Neural cell (in vitro differentiated cells): Measurements from ENCODE around the gene ALK. TPM values are rescaled to one million over a fixed set of nuclear protein-coding genes. Genes with fewer than 3 reads are reported as not detected.

ENCODE experiments used
- H2AFZ ChIP-seq: fragments of 200-600, 300-800 bp; sonication (generic), shearing (Covaris generic); 2 replicates; pipeline ENCODE4 v1.6.0; 2014; ENCODE audit warnings: low read depth, mild to moderate bottlenecking, antibody characterized with exemption, low read length, moderate library complexity
- H3F3A ChIP-seq: fragments of 200-600 bp; shearing (Covaris generic); 2 replicates; pipeline ENCODE4 v1.6.1; 2016; ENCODE audit warnings: mild to moderate bottlenecking, moderate library complexity, mixed read lengths, antibody characterized with exemption, low read length; ENCODE audit not compliant: insufficient read depth, poor library complexity, severe bottlenecking
- H3K27ac ChIP-seq: fragments of 200-600, 300-800 bp; sonication (generic), shearing (Covaris generic); 2 replicates; pipeline ENCODE4 v1.5.1; 2014; ENCODE audit warnings: mild to moderate bottlenecking, low read length, moderate library complexity
- H3K27me3 ChIP-seq: fragments of 300-800, 200-600 bp; sonication (generic), shearing (Covaris generic); 2 replicates; pipeline ENCODE4 v1.6.0; 2014; ENCODE audit warnings: mild to moderate bottlenecking, low read depth, low read length, moderate library complexity; ENCODE audit not compliant: insufficient read depth
- H3K36me3 ChIP-seq: fragments of 300-800, 200-600 bp; sonication (generic), shearing (Covaris generic); 2 replicates; pipeline ENCODE4 v1.5.1; 2014; ENCODE audit warnings: mild to moderate bottlenecking, antibody characterized with exemption, low read length, moderate library complexity; ENCODE audit not compliant: insufficient read depth
- H3K4me2 ChIP-seq: fragments of 300-800, 200-600 bp; sonication (generic), shearing (Covaris generic); 2 replicates; pipeline ENCODE4 v1.6.0; 2014; ENCODE audit warnings: mild to moderate bottlenecking, low read length
- H3K4me3 ChIP-seq: fragments of 300-800, 200-600 bp; sonication (generic), shearing (Covaris generic); 2 replicates; pipeline ENCODE4 v1.5.1; 2014; ENCODE audit warnings: mild to moderate bottlenecking, low read length, moderate library complexity
- H3K79me2 ChIP-seq: fragments of 200-600 bp; shearing (Covaris generic); replicated peaks from 2 replicates; pipeline ENCODE4 v1.6.0; 2014; ENCODE audit warnings: mild to moderate bottlenecking, low read length, moderate library complexity; ENCODE audit not compliant: insufficient read depth
- H3K9ac ChIP-seq: fragments of 300-800, 200-600 bp; sonication (generic), shearing (Covaris generic); 2 replicates; pipeline ENCODE4 v1.6.1; 2016; ENCODE audit warnings: mild to moderate bottlenecking, low read length, mixed read lengths
- H3K9me2 ChIP-seq: fragments of 200-600 bp; shearing (Covaris generic); 2 replicates; pipeline ENCODE4 v1.6.1; 2016; ENCODE audit warnings: mild to moderate bottlenecking, low read length, mixed read lengths; ENCODE audit not compliant: insufficient read depth
- H3K9me3 ChIP-seq: fragments of 200-600, 300-800 bp; sonication (generic), shearing (Covaris generic); 2 replicates; pipeline ENCODE4 v1.6.1; 2016; ENCODE audit warnings: mild to moderate bottlenecking, mixed run types, low read length, moderate library complexity, mixed read lengths
- H4K20me1 ChIP-seq: fragments of 200-600 bp; shearing (Covaris generic); 2 replicates; pipeline ENCODE4 v1.6.1; 2016; ENCODE audit warnings: mild to moderate bottlenecking, mixed run types; ENCODE audit not compliant: insufficient read depth
- CTCF ChIP-seq: fragments of 450-650 bp; IDR thresholded peaks from 2 replicates; pipeline ENCODE4 v1.5.1; 2014; ENCODE audit warnings: antibody characterized with exemption, mild to moderate bottlenecking, moderate library complexity; ENCODE audit not compliant: poor library complexity, severe bottlenecking
- EP300 ChIP-seq: fragments of 450-650 bp; conservative IDR thresholded peaks from 2 replicates; pipeline ENCODE4 v1.6.1; 2014; ENCODE audit warnings: antibody characterized with exemption, mild to moderate bottlenecking, moderate library complexity; ENCODE audit not compliant: poor library complexity, severe bottlenecking
- EZH2 ChIP-seq: fragments of 200-600, 300-800 bp; shearing (Covaris generic), sonication (generic); IDR thresholded peaks from 2 replicates; pipeline ENCODE4 v1.6.1; 2014; ENCODE audit warnings: antibody characterized with exemption, low read length, borderline replicate concordance, mild to moderate bottlenecking; ENCODE audit not compliant: insufficient read depth, poor library complexity, severe bottlenecking
- MXI1 ChIP-seq: fragments of 450-650 bp; conservative IDR thresholded peaks from 2 replicates; pipeline ENCODE4 v1.6.1; 2014; ENCODE audit warnings: antibody characterized with exemption, mild to moderate bottlenecking; ENCODE audit not compliant: poor library complexity, severe bottlenecking
- POLR2AphosphoS5 ChIP-seq: IDR thresholded peaks from 2 replicates; pipeline ENCODE4 v1.6.1; 2012
- RAD21 ChIP-seq: fragments of 450-650 bp; conservative IDR thresholded peaks from 2 replicates; pipeline ENCODE4 v1.6.1; 2014; ENCODE audit warnings: antibody characterized with exemption, mild to moderate bottlenecking, moderate library complexity
- REST ChIP-seq: IDR thresholded peaks from 2 replicates; pipeline ENCODE4 v1.6.1; 2012; ENCODE audit warnings: borderline replicate concordance
- SMC3 ChIP-seq: fragments of 450-650 bp; conservative IDR thresholded peaks from 2 replicates; pipeline ENCODE4 v1.6.1; 2014; ENCODE audit warnings: antibody characterized with exemption, mild to moderate bottlenecking, moderate library complexity; ENCODE audit not compliant: poor library complexity
- TAF1 ChIP-seq: IDR thresholded peaks from 2 replicates; pipeline ENCODE4 v1.6.1; 2012; ENCODE audit warnings: low read depth
- polyA plus RNA-seq: library from polyadenylated mRNA; depleted of rRNA; stranded (reverse); fragments of >200 nt; gene quantifications from 2 replicates; pipeline ENCODE4 v1.2.3, GENCODE V29; 2014

The ALK gene
- polyA plus RNA-seq, 1 donor from 2014 or later = 7.1 TPM

GRCh38 chr2:29770846-29771245, 150.5 kb downstream of the ALK start:
- Histone ChIP-seq H3K9me3 (no peaks in the 10 kb centered on the region), H2AFZ (no peak overlapping the region), H3K27ac (no peak overlapping the region), H3K27me3 (no peaks in the 10 kb centered on the region), H3K36me3 (no peaks in the 10 kb centered on the region), H4K20me1 (no peaks in the 10 kb centered on the region), H3K9ac (no peak overlapping the region), H3K4me3 (no peak overlapping the region), H3K79me2 (no peaks in the 10 kb centered on the region), H3K4me2 (no peak overlapping the region), H3F3A (no peaks in the 10 kb centered on the region), H3K9me2 (no peaks in the 10 kb centered on the region)
- TF ChIP-seq EP300 (no peak), POLR2AphosphoS5 (no peak), REST (no peak), RAD21 (no peak), MXI1 (no peak), SMC3 (no peak), TAF1 (no peak), EZH2 (no peak), CTCF (no peak)

GRCh38 chr2:29769847-29770246, 151.5 kb downstream of the ALK start:
- no peak overlapping the region for H3K4me2 ChIP-seq
- H3K9me3 ChIP-seq = no peaks in the 10 kb centered on the region
- H3K27me3 ChIP-seq = no peaks in the 10 kb centered on the region
- H3K4me3 ChIP-seq = no peak overlapping the region
- no peaks in the 10 kb centered on the region for H3K79me2 ChIP-seq
- no peak overlapping the region for H3K27ac ChIP-seq
- no peaks in the 10 kb centered on the region for H3K9me2 ChIP-seq
- H3K36me3 ChIP-seq = no peaks in the 10 kb centered on the region
- TF ChIP-seq POLR2AphosphoS5 (no peak), CTCF (no peak), TAF1 (no peak)
- no peak overlapping the region for H2AFZ ChIP-seq
- no peaks in the 10 kb centered on the region for H4K20me1 ChIP-seq
- H3F3A ChIP-seq = no peaks in the 10 kb centered on the region
- H3K9ac ChIP-seq = no peak overlapping the region
